IPS-18c (cell line): ENCODE results near the gene SSBP2.

Source experiments
- H3K4me3 ChIP-seq: 2 replicates; pipeline ENCODE4 v1.7.0; 2013; ENCODE audit warnings: low read depth, mild to moderate bottlenecking, low read length, moderate library complexity; ENCODE audit not compliant: insufficient read depth
- H3K9me3 ChIP-seq: one replicate; pipeline ENCODE4 v1.6.1; 2013; ENCODE audit warnings: mild to moderate bottlenecking, low read length, moderate library complexity; ENCODE audit not compliant: control insufficient read depth, insufficient read depth

The SSBP2 gene

GRCh38 chr5:81383867-81384266 lies 367.0 kb downstream of the SSBP2 start:
- no peaks in the 10 kb centered on the region for H3K9me3 ChIP-seq

GRCh38 chr5:81371354-81371876 lies 379.5 kb downstream of the SSBP2 start:
- peaks cover 2% of the 10 kb centered on the region for H3K9me3 ChIP-seq
- no peak overlapping the region for H3K4me3 ChIP-seq

More at GRCh38 chr5:81383867-81384266, 367.0 kb downstream of the SSBP2 start:
- H3K4me3 ChIP-seq = no peak overlapping the region

DNA sequence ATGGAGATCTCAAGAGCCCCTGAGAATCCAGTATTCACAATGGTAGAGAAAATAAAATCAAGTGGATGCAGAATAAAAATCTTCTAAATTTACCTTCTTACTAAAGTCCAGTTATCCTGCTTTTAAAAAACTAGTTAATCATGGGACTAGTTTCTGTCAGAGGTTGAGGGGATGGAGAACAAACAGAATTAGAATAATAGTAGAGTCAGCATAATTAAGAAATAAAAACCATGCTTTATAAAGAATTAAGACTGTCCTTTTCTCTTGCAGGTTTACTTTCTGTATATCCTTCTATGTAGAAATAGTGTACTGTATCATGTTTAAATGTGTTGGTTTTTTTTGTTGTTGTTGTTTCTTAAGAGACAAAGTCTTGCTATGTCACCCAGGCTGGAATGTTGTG lies 380.0 kb downstream of the SSBP2 start:
- Histone ChIP-seq H3K9me3 (peaks cover 2% of the 10 kb centered on the region), H3K4me3 (no peak overlapping the region)

DNA sequence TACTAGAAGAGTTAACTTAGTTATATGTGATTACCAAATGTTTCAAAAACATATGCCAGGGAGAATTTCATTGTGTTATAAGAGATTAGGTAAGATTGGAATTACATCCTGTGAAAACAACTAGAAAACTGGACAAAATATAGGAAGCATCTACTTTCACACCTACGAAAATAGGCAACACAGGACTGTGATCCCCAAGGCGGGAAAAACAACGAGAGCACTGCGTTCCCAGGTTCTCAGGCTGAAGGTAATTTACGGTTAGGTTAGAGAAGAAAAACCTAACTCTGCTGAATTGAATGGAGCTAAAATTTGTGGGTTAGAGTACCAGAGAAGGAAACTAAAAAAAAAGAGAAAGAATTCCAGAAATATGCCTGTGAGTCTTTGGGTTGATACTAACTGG lies 385.4 kb downstream of the SSBP2 start:
- Histone ChIP-seq H3K4me3 (no peak overlapping the region), H3K9me3 (no peaks in the 10 kb centered on the region)

- Histone ChIP-seq H3K9me3 (no peaks in the 10 kb centered on the region), H3K4me3 (no peak overlapping the region)
Observed at GRCh38 chr5:81363093-81363871, 387.6 kb downstream of the SSBP2 start.
